ENCODE measurements around the gene UGT1A4.
"Not testable (repeated sequence)": the region's sequence is repeated elsewhere in the genome, so short reads cannot be mapped to it uniquely, and the experiment has no call there.

GRCh38 chr2:233745838-233746237, 27.3 kb downstream of the UGT1A4 start:
- TF ChIP-seq, protein P1, sequence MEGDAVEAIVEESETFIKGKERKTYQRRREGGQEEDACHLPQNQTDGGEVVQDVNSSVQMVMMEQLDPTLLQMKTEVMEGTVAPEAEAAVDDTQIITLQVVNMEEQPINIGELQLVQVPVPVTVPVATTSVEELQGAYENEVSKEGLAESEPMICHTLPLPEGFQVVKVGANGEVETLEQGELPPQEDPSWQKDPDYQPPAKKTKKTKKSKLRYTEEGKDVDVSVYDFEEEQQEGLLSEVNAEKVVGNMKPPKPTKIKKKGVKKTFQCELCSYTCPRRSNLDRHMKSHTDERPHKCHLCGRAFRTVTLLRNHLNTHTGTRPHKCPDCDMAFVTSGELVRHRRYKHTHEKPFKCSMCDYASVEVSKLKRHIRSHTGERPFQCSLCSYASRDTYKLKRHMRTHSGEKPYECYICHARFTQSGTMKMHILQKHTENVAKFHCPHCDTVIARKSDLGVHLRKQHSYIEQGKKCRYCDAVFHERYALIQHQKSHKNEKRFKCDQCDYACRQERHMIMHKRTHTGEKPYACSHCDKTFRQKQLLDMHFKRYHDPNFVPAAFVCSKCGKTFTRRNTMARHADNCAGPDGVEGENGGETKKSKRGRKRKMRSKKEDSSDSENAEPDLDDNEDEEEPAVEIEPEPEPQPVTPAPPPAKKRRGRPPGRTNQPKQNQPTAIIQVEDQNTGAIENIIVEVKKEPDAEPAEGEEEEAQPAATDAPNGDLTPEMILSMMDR (conservative IDR thresholded peaks at IDR 0.05; ENCODE audit: low read length): not testable (repeated sequence)
- not testable (repeated sequence) for TF ChIP-seq EZH2phosphoT487 (IDR thresholded peaks at IDR 0.05; ENCODE audit: borderline replicate concordance)

All from Loucy (cell line).